ENCODE data around the gene UBE2D2. TPM values are rescaled to one million over a fixed set of nuclear protein-coding genes. Genes with fewer than 3 reads are reported as not detected.

UBE2D2 gene
- total and polyA plus RNA-seq, 3 donors from 2014 or later = 102 to 386 (median 116) TPM

GRCh38 chr5:139676406-139676805 is 115.3 kb downstream of the UBE2D2 start:
- 66 to 94% methylated on average over 1 to 2 of the region's 3 CpGs for WGBS, 2 donors
- Histone ChIP-seq H3K27ac (no peak overlapping the region), H3K4me1 (peaks cover 20% of the 10 kb centered on the region), H3K4me3 (no peak overlapping the region), H3K27me3 (no peaks in the 10 kb centered on the region), H3K36me3 (ENCODE audit: low read depth, missing control alignments) (no peaks in the 10 kb centered on the region), H3K9me3 (no peaks in the 10 kb centered on the region)
- DNase-seq = no peak
- TF ChIP-seq, protein P1, sequence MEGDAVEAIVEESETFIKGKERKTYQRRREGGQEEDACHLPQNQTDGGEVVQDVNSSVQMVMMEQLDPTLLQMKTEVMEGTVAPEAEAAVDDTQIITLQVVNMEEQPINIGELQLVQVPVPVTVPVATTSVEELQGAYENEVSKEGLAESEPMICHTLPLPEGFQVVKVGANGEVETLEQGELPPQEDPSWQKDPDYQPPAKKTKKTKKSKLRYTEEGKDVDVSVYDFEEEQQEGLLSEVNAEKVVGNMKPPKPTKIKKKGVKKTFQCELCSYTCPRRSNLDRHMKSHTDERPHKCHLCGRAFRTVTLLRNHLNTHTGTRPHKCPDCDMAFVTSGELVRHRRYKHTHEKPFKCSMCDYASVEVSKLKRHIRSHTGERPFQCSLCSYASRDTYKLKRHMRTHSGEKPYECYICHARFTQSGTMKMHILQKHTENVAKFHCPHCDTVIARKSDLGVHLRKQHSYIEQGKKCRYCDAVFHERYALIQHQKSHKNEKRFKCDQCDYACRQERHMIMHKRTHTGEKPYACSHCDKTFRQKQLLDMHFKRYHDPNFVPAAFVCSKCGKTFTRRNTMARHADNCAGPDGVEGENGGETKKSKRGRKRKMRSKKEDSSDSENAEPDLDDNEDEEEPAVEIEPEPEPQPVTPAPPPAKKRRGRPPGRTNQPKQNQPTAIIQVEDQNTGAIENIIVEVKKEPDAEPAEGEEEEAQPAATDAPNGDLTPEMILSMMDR (IDR thresholded peaks at IDR 0.05) = no peak
- TF ChIP-seq POLR2A (IDR thresholded peaks at IDR 0.05) = no peak
- intact Hi-C loops (cut with DNase I; ENCODE audit: low total_unique reads) = no loop called here

GRCh38 chr5:139676951-139677735 is 116.0 kb downstream of the UBE2D2 start:
- TF ChIP-seq, protein P1 (IDR thresholded peaks at IDR 0.05) = no peak
- TF ChIP-seq POLR2A (IDR thresholded peaks at IDR 0.05) = no peak
- no peaks in the 10 kb centered on the region for H3K36me3 ChIP-seq (ENCODE audit: low read depth, missing control alignments)
- 77 to 78% methylated on average over 29 of the region's 29 CpGs for WGBS, 2 donors
- H3K4me1 ChIP-seq = peaks cover 14% of the 10 kb centered on the region
- no peak overlapping the region for H3K4me3 ChIP-seq
- H3K9me3 ChIP-seq = no peaks in the 10 kb centered on the region
- intact Hi-C loops (cut with DNase I; ENCODE audit: low total_unique reads) = no loop called here
- no peaks in the 10 kb centered on the region for H3K27me3 ChIP-seq
- H3K27ac ChIP-seq = no peak overlapping the region
- DNase-seq = no peak

Small RNAs within 50 kb of the gene (small RNA-seq; reads per million reads assigned to genes)
- gene RF00019 = 0 reads per million in 2 donors

Other genes with a start within 250 kb of the UBE2D2 start
- 100 to 1,000 TPM; 142 to 150 TPM for gene PAIP2, start 219.5 kb upstream of the UBE2D2 start, total RNA-seq
- gene PAIP2, start 219.5 kb upstream of the UBE2D2 start, polyA plus RNA-seq (ENCODE audit: insufficient read depth, low read depth, low replicate concordance) = 297 TPM
- gene SLC23A1, start 178.0 kb upstream of the UBE2D2 start, total RNA-seq = not detected
- 0.34 TPM for gene SLC23A1, start 178.0 kb upstream of the UBE2D2 start, polyA plus RNA-seq (ENCODE audit: insufficient read depth, low read depth, low replicate concordance)
- under 1 TPM; 0.31 to 0.94 TPM for gene MZB1, start 171.4 kb upstream of the UBE2D2 start, total RNA-seq
- gene MZB1, start 171.4 kb upstream of the UBE2D2 start, polyA plus RNA-seq (ENCODE audit: insufficient read depth, low read depth, low replicate concordance) = 6.0 TPM
- 1 to 10 TPM; 2.7 to 3.6 TPM for gene PROB1, start 166.2 kb upstream of the UBE2D2 start, total RNA-seq
- gene PROB1, start 166.2 kb upstream of the UBE2D2 start, polyA plus RNA-seq (ENCODE audit: insufficient read depth, low read depth, low replicate concordance) = 1.5 TPM
- 10 to 100 TPM; 45.2 to 94.6 TPM for gene SPATA24, start 157.2 kb upstream of the UBE2D2 start, total RNA-seq
- 185 TPM for gene SPATA24, start 157.2 kb upstream of the UBE2D2 start, polyA plus RNA-seq (ENCODE audit: insufficient read depth, low read depth, low replicate concordance)
- 10 to 100 TPM; 45.0 to 98.3 TPM for gene DNAJC18, start 121.8 kb upstream of the UBE2D2 start, total RNA-seq
- 283 TPM for gene DNAJC18, start 121.8 kb upstream of the UBE2D2 start, polyA plus RNA-seq (ENCODE audit: insufficient read depth, low read depth, low replicate concordance)
- 1 to 10 TPM; 1.8 to 2.4 TPM for gene ECSCR, start 98.6 kb upstream of the UBE2D2 start, total RNA-seq
- 13.9 TPM for gene ECSCR, start 98.6 kb upstream of the UBE2D2 start, polyA plus RNA-seq (ENCODE audit: insufficient read depth, low read depth, low replicate concordance)
- gene SMIM33, start 90.3 kb upstream of the UBE2D2 start, total RNA-seq = under 1 TPM in 1 of 2 donors, not detected in 1; 0.16 TPM
- not detected for gene SMIM33, start 90.3 kb upstream of the UBE2D2 start, polyA plus RNA-seq (ENCODE audit: insufficient read depth, low read depth, low replicate concordance)
- gene STING1, start 78.6 kb upstream of the UBE2D2 start, total RNA-seq = 10 to 100 TPM; 14.2 to 18.6 TPM
- 22.4 TPM for gene STING1, start 78.6 kb upstream of the UBE2D2 start, polyA plus RNA-seq (ENCODE audit: insufficient read depth, low read depth, low replicate concordance)
- 10 to 100 TPM; 71.1 to 78.3 TPM for gene CXXC5, start 87.0 kb downstream of the UBE2D2 start, total RNA-seq
- 94.7 TPM for gene CXXC5, start 87.0 kb downstream of the UBE2D2 start, polyA plus RNA-seq (ENCODE audit: insufficient read depth, low read depth, low replicate concordance)
- 1 to 10 TPM; 1.9 to 2.0 TPM for gene PSD2, start 234.5 kb downstream of the UBE2D2 start, total RNA-seq
- gene PSD2, start 234.5 kb downstream of the UBE2D2 start, polyA plus RNA-seq (ENCODE audit: insufficient read depth, low read depth, low replicate concordance) = 1.6 TPM

Data from testis (tissue), 3 donors.